IMR-90 (cell line): ENCODE data around the gene DIP2B. TPM values are rescaled to one million over a fixed set of nuclear protein-coding genes. Genes with fewer than 3 reads are reported as not detected.

Experiments
- ATAC-seq: fragments of 200-7000 bp; cut with Tn5 transposase; 2 replicates; pipeline ENCODE4 v1.9.1; 2020; ENCODE audit warnings: low read depth, mild to moderate bottlenecking, moderate library complexity
- BruUV-seq: library from RNA; stranded (reverse); fragments of 400-500 nt; replicated peaks from 2 replicates; lab custom pipeline; 2021; lab: Mats Ljungman, UMichigan
- CTCF ChIA-PET: fragments of 300-600 bp; formaldehyde crosslinking; extraction: SDS; loops from one replicate; lab custom pipeline; 2021; ENCODE audit warnings: antibody characterized with exemption; lab: Yijun Ruan, JAX
- POLR2A ChIA-PET: fragments of 300-600 bp; sonication (Branson Sonifier 250); formaldehyde crosslinking; loops from one replicate; lab custom pipeline; 2022; ENCODE audit warnings: antibody characterized with exemption; ENCODE audit not compliant: unreplicated experiment; lab: Charles Lee
- DNase-seq: peaks from one replicate; pipeline ENCODE4 v3.0.0; 2013
- H2AFZ ChIP-seq: replicated peaks from 2 replicates; pipeline ENCODE3; 2013; ENCODE audit warnings: low read length, mild to moderate bottlenecking; ENCODE audit not compliant: poor library complexity
- H2AK5ac ChIP-seq: 2 replicates; pipeline ENCODE4 v1.6.1; 2013; ENCODE audit warnings: low read depth, low read length, inconsistent platforms
- H2AK9ac ChIP-seq: replicated peaks from 2 replicates; pipeline ENCODE3; 2013; ENCODE audit warnings: mild to moderate bottlenecking, low read depth, low read length, moderate library complexity; ENCODE audit not compliant: poor library complexity
- H2BK120ac ChIP-seq: 2 replicates; pipeline ENCODE4 v1.6.1; 2013; ENCODE audit warnings: low read depth, low read length, inconsistent platforms
- H2BK15ac ChIP-seq: 3 replicates; pipeline ENCODE4 v1.6.1; 2013; ENCODE audit warnings: low read depth, low read length, inconsistent platforms
- H2BK20ac ChIP-seq: 2 replicates; pipeline ENCODE4 v1.6.1; 2013; ENCODE audit warnings: low read depth, mild to moderate bottlenecking, inconsistent platforms, low read length, moderate library complexity
- H2BK5ac ChIP-seq: 2 replicates; pipeline ENCODE4 v1.6.1; 2013; ENCODE audit warnings: mild to moderate bottlenecking, low read depth, low read length, inconsistent platforms; ENCODE audit not compliant: poor library complexity, severe bottlenecking
- H3K14ac ChIP-seq: replicated peaks from 2 replicates; pipeline ENCODE4 v1.6.1; 2013; ENCODE audit warnings: low read depth, low read length, inconsistent platforms
- H3K18ac ChIP-seq: 2 replicates; pipeline ENCODE4 v1.6.1; 2013; ENCODE audit warnings: low read depth, low read length, control low read depth
- H3K23ac ChIP-seq: 2 replicates; pipeline ENCODE4 v1.6.1; 2013; ENCODE audit warnings: low read depth, low read length, inconsistent platforms
- H3K27ac ChIP-seq: 2 replicates; pipeline ENCODE4 v1.5.1; 2013; ENCODE audit warnings: mild to moderate bottlenecking, control low read depth, low read length; ENCODE audit not compliant: insufficient read depth
- H3K27me3 ChIP-seq: 2 replicates; pipeline ENCODE4 v1.6.1; 2013; ENCODE audit warnings: low read length; ENCODE audit not compliant: control insufficient read depth, insufficient read depth
- H3K36me3 ChIP-seq: 2 replicates; pipeline ENCODE4 v1.6.1; 2013; ENCODE audit warnings: low read length, mixed read lengths; ENCODE audit not compliant: control insufficient read depth, insufficient read depth
- H3K4ac ChIP-seq: 2 replicates; pipeline ENCODE4 v1.6.1; 2013; ENCODE audit warnings: low read depth, low read length, inconsistent platforms
- H3K4me1 ChIP-seq: 2 replicates; pipeline ENCODE4 v1.6.1; 2013; ENCODE audit warnings: low read length, mixed read lengths; ENCODE audit not compliant: control insufficient read depth, insufficient read depth
- H3K4me2 ChIP-seq: 2 replicates; pipeline ENCODE4 v1.6.1; 2013; ENCODE audit warnings: low read depth, mild to moderate bottlenecking, control low read depth, low read length, moderate library complexity
- H3K4me3 ChIP-seq: 2 replicates; pipeline ENCODE4 v1.5.1; 2013; ENCODE audit warnings: low read depth, mild to moderate bottlenecking, control low read depth, low read length, moderate library complexity; ENCODE audit not compliant: insufficient read depth
- H3K56ac ChIP-seq: 2 replicates; pipeline ENCODE4 v1.6.1; 2013; ENCODE audit warnings: low read length, inconsistent platforms; ENCODE audit not compliant: insufficient read depth; ENCODE audit errors: extremely low read depth
- H3K79me1 ChIP-seq, 2 experiments: 2 replicates each; pipeline ENCODE4 v1.6.1; 2013; ENCODE audit warnings: low read length in 2 of 2, inconsistent platforms in 1 of 2, low read depth in 1 of 2
- H3K9ac ChIP-seq: 2 replicates; pipeline ENCODE4 v1.6.1; 2013; ENCODE audit warnings: low read depth, low read length, control low read depth
- H3K9me1 ChIP-seq: 2 replicates; pipeline ENCODE4 v1.6.1; 2013; ENCODE audit warnings: low read length, inconsistent platforms; ENCODE audit not compliant: insufficient read depth
- H3K9me3 ChIP-seq: 2 replicates; pipeline ENCODE4 v1.6.1; 2013; ENCODE audit warnings: low read length; ENCODE audit not compliant: control insufficient read depth, insufficient read depth
- H4K20me1 ChIP-seq: 2 replicates; pipeline ENCODE4 v1.6.1; 2013; ENCODE audit warnings: low read length, inconsistent platforms; ENCODE audit not compliant: insufficient read depth
- H4K5ac ChIP-seq: 2 replicates; pipeline ENCODE4 v1.6.1; 2013; ENCODE audit warnings: mild to moderate bottlenecking, low read depth, low read length, control low read depth
- H4K8ac ChIP-seq, 2 experiments: 2 replicates each; pipeline ENCODE4 v1.6.1; 2013; ENCODE audit warnings: low read depth in 2 of 2, low read length in 2 of 2, control low read depth in 1 of 2, inconsistent platforms in 1 of 2
- H4K91ac ChIP-seq: 2 replicates; pipeline ENCODE4 v1.6.1; 2013; ENCODE audit warnings: low read depth, low read length, inconsistent platforms; ENCODE audit not compliant: insufficient read depth
- BHLHE40 ChIP-seq: fragments of 150-350 bp; IDR thresholded peaks from 2 replicates; pipeline ENCODE4 v1.6.1; 2016; ENCODE audit warnings: mild to moderate bottlenecking, low read depth, low read length
- CEBPB ChIP-seq: IDR thresholded peaks from 2 replicates; pipeline ENCODE4 v1.6.1; 2012; ENCODE audit warnings: low read depth, low read length, improper control_type of control experiment
- CTCF ChIP-seq: conservative IDR thresholded peaks from 2 replicates; pipeline ENCODE4 v1.5.1; 2012; ENCODE audit warnings: mild to moderate bottlenecking, low read depth, low read length, improper control_type of control experiment
- ELK1 ChIP-seq: fragments of 150-350 bp; IDR thresholded peaks from 2 replicates; pipeline ENCODE4 v1.6.1; 2016; ENCODE audit warnings: low read depth, mild to moderate bottlenecking, low read length, moderate library complexity, borderline replicate concordance
- FOS ChIP-seq: fragments of 150-350 bp; IDR thresholded peaks from 2 replicates; pipeline ENCODE4 v1.6.1; 2016; ENCODE audit warnings: low read depth, low read length
- MAFK ChIP-seq: IDR thresholded peaks from 2 replicates; pipeline ENCODE4 v1.6.1; 2012; ENCODE audit warnings: low read depth, low read length, improper control_type of control experiment
- MAZ ChIP-seq: IDR thresholded peaks from 2 replicates; pipeline ENCODE4 v1.6.1; 2012; ENCODE audit warnings: low read depth, mild to moderate bottlenecking, low read length, improper control_type of control experiment, moderate library complexity, borderline replicate concordance
- MXI1 ChIP-seq: IDR thresholded peaks from 2 replicates; pipeline ENCODE4 v1.6.1; 2012; ENCODE audit warnings: low read depth, mild to moderate bottlenecking, low read length, moderate library complexity, borderline replicate concordance
- POLR2A ChIP-seq: IDR thresholded peaks from 2 replicates; pipeline ENCODE4 v1.6.1; 2012; ENCODE audit warnings: mild to moderate bottlenecking, low read depth, low read length
- RCOR1 ChIP-seq: IDR thresholded peaks from 2 replicates; pipeline ENCODE4 v1.6.1; 2012; ENCODE audit warnings: mild to moderate bottlenecking, low read length, improper control_type of control experiment; ENCODE audit not compliant: insufficient replicate concordance
- RFX5 ChIP-seq: IDR thresholded peaks from 2 replicates; pipeline ENCODE4 v1.8.0; 2012; ENCODE audit warnings: low read depth, mild to moderate bottlenecking, low read length, moderate library complexity
- SMC3 ChIP-seq: fragments of 150-350 bp; IDR thresholded peaks from 2 replicates; pipeline ENCODE4 v1.6.1; 2016; ENCODE audit warnings: low read depth, mild to moderate bottlenecking, antibody characterized with exemption, low read length, moderate library complexity
- USF2 ChIP-seq: fragments of 150-350 bp; IDR thresholded peaks from 2 replicates; pipeline ENCODE4 v1.6.1; 2017; ENCODE audit warnings: mild to moderate bottlenecking, antibody characterized with exemption, low read length, low read depth
- WGBS, 2 experiments: methylation state at CpG; one replicate each; pipeline versions ENCODE4 v1.1.5 to v1.1.7; 2013; ENCODE audit warnings: missing lambda C conversion rate in 2 of 2; ENCODE audit not compliant: insufficient read length in 1 of 2; ENCODE audit errors: extremely low coverage in 2 of 2; 5-methylcytosine and 5-hydroxymethylcytosine counted together
- dilution Hi-C: fragments of 300-500 bp; cut with HindIII; formaldehyde crosslinking; loops from one replicate; pipeline ENCODE4 v1.14.3; 2018; ENCODE audit warnings: low sequenced_read_pairs; ENCODE audit not compliant: unreplicated experiment
- in situ Hi-C: fragments of 300-500 bp; cut with MboI; formaldehyde crosslinking; loops from 3 replicates; pipeline ENCODE4 v1.14.3; 2019; ENCODE audit warnings: low sequenced_read_pairs, inconsistent platforms, mixed read lengths
- intact Hi-C: fragments of 100-400 bp; cut with micrococcal nuclease; formaldehyde crosslinking; loops from 2 replicates; pipeline ENCODE4 v1.10.0; 2022
- polyA plus RNA-seq, 3 experiments: library from polyadenylated mRNA; depleted of rRNA; stranded (reverse); fragments of >200 nt; gene quantifications; 2 replicates each; pipeline ENCODE4 v1.2.3, GENCODE V29; 2012; ENCODE audit warnings: low replicate concordance in 1 of 3
- total RNA-seq: library from RNA; depleted of rRNA; stranded (reverse); fragments of >200 nt; gene quantifications from 2 replicates; pipeline ENCODE4 v1.2.3, GENCODE V29; 2012

DIP2B gene
- total and polyA plus RNA-seq, 2 of the 4 experiments (the other 2 are of a cell fraction): 7.7 to 12.9 TPM

- Histone ChIP-seq H2BK15ac (no peak overlapping the region), H3K36me3 (no peaks in the 10 kb centered on the region), H3K27ac (peak overlapping the region; percentile 36; the same call in 1 of the 2 replicates), H2BK5ac (peak overlapping the region; percentile 29), H3K9me3 (no peaks in the 10 kb centered on the region), H3K23ac (no peak overlapping the region), H4K8ac (0 out of 4 replicates have a peak overlapping the region, but pooled peaks of 1 of the 2 experiments have one; percentile 7), H3K18ac (peak overlapping the region; percentile 35; the same call in 1 of the 2 replicates), H2AK5ac (no peak overlapping the region), H2BK20ac (no peak overlapping the region), H4K91ac (no peak overlapping the region), H3K27me3 (no peaks in the 10 kb centered on the region), H3K56ac (no peak overlapping the region), H3K14ac (peak overlapping the region; percentile 46; the same call in 1 of the 2 replicates), H3K79me1 (peaks cover 18 to 59% of the 10 kb centered on the region in 2 experiments), H4K20me1 (peaks cover 25% of the 10 kb centered on the region; the same call in 1 of the 2 replicates), H3K4me3 (no peak overlapping the region), H3K9ac (peak overlapping the region; percentile 28; the same call in 1 of the 2 replicates), H2BK120ac (no peak overlapping the region; the same call in 1 of the 2 replicates), H3K4me2 (peak overlapping the region; percentile 71), H4K5ac (no peak overlapping the region), H3K9me1 (peaks cover 14% of the 10 kb centered on the region), H2AK9ac (no peak overlapping the region), H3K4ac (0 out of 2 replicates have a peak overlapping the region, but pooled peaks have one; percentile 39), H3K4me1 (peaks cover 17% of the 10 kb centered on the region), H2AFZ (no peak overlapping the region)
- 83% methylated on average over 1 of the region's 4 CpGs; no CpG with 5 or more reads in 1 of the 2 experiments for WGBS, 2 experiments
- in situ Hi-C loops: no loop called here
- DNase-seq (peak; percentile 39), ATAC-seq (peak; percentile 25)
- TF ChIP-seq USF2: no peak
- TF ChIP-seq SMC3: no peak
- no peak for TF ChIP-seq RFX5
- TF ChIP-seq POLR2A: no peak
- TF ChIP-seq MXI1: no peak
- TF ChIP-seq BHLHE40: no peak
- TF ChIP-seq MAFK: no peak
- no peak for TF ChIP-seq RCOR1
- no peak for TF ChIP-seq MAZ
- no peak for TF ChIP-seq FOS
- TF ChIP-seq CEBPB: no peak
- TF ChIP-seq CTCF: no peak
- no peak for TF ChIP-seq ELK1
- POLR2A ChIA-PET: no interaction called here
- CTCF ChIA-PET: interaction anchor here (0.5 to 1.4 kb wide), 4 partner anchors 19 to 480 kb away, joined by 3 read pairs; no protein-coding TSS in a partner anchor
- intact Hi-C loops: no loop called here
- dilution Hi-C loops: no loop called here
- BruUV-seq: no TSS peak
These were observed 63.7 kb downstream of the DIP2B start for GRCh38 chr12:50568338-50569091.
